Measurements from ENCODE around the gene ENDOD1. TPM values are rescaled to one million over a fixed set of nuclear protein-coding genes. Genes with fewer than 3 reads are reported as not detected.

ENDOD1 gene, protein sequence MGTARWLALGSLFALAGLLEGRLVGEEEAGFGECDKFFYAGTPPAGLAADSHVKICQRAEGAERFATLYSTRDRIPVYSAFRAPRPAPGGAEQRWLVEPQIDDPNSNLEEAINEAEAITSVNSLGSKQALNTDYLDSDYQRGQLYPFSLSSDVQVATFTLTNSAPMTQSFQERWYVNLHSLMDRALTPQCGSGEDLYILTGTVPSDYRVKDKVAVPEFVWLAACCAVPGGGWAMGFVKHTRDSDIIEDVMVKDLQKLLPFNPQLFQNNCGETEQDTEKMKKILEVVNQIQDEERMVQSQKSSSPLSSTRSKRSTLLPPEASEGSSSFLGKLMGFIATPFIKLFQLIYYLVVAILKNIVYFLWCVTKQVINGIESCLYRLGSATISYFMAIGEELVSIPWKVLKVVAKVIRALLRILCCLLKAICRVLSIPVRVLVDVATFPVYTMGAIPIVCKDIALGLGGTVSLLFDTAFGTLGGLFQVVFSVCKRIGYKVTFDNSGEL
- total RNA-seq (1 to 10 TPM; 3.3 to 8.9 (median 5.1) TPM), polyA plus RNA-seq (1 to 10 TPM; 2.0 to 5.8 TPM)

GRCh38 chr11:95089620-95090542, at the start of gene ENDOD1:
Gene ENDOD1, plus strand, starts transcription at chr11:95089846. Its CDS starts 82 bp downstream, at chr11:95089928.
- H3K9me3 ChIP-seq: no peaks in the 10 kb centered on the region
- FAIRE-seq (no peak), ATAC-seq (peak; percentile 95 to 98 (median 97)), DNase-seq (peak; percentile 80 to 92 (median 84))
- H3K27me3 ChIP-seq: no peaks in the 10 kb centered on the region
- TF ChIP-seq, protein P1, sequence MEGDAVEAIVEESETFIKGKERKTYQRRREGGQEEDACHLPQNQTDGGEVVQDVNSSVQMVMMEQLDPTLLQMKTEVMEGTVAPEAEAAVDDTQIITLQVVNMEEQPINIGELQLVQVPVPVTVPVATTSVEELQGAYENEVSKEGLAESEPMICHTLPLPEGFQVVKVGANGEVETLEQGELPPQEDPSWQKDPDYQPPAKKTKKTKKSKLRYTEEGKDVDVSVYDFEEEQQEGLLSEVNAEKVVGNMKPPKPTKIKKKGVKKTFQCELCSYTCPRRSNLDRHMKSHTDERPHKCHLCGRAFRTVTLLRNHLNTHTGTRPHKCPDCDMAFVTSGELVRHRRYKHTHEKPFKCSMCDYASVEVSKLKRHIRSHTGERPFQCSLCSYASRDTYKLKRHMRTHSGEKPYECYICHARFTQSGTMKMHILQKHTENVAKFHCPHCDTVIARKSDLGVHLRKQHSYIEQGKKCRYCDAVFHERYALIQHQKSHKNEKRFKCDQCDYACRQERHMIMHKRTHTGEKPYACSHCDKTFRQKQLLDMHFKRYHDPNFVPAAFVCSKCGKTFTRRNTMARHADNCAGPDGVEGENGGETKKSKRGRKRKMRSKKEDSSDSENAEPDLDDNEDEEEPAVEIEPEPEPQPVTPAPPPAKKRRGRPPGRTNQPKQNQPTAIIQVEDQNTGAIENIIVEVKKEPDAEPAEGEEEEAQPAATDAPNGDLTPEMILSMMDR (IDR thresholded peaks at IDR 0.05): no peak
- peak within 1 kb of the TSS; percentile 70 to 86 (median 84) for H3K4me3 ChIP-seq
- intact Hi-C loops (cut with DNase I): loop anchor here in 1 of 3 donors (10.0 kb wide), 1 partner anchor 55 kb away; no protein-coding TSS in a partner anchor
- 0 to 1% methylated on average over 80 to 106 of the region's 106 CpGs for WGBS, 2 donors
- H3K27ac ChIP-seq: peak within 1 kb of the TSS; percentile 77 to 92 (median 88)
- H3K36me3 ChIP-seq: no peaks in the 10 kb centered on the region
- H3K4me1 ChIP-seq: peaks cover 0 to 9% (median 0%) of the 10 kb centered on the region in 3 donors

- no peaks in the 10 kb centered on the region for H3K4me1 ChIP-seq
- FAIRE-seq (no peak), DNase-seq (no peak), ATAC-seq (no peak)
- H3K4me3 ChIP-seq: no peak overlapping the region
- TF ChIP-seq, protein P1 (IDR thresholded peaks at IDR 0.05): no peak
- 97% methylated on average over 1 of the region's 1 CpG for whole genome bisulfite sequencing, 2 donors
- no peak overlapping the region for H3K27ac ChIP-seq
- H3K9me3 ChIP-seq: no peaks in the 10 kb centered on the region
- H3K27me3 ChIP-seq: no peaks in the 10 kb centered on the region
- H3K36me3 ChIP-seq: no peaks in the 10 kb centered on the region
- intact Hi-C loops (cut with DNase I): no loop called here
These were observed 47.4 kb upstream of the ENDOD1 start for GRCh38 chr11:95042239-95042638.

DNA sequence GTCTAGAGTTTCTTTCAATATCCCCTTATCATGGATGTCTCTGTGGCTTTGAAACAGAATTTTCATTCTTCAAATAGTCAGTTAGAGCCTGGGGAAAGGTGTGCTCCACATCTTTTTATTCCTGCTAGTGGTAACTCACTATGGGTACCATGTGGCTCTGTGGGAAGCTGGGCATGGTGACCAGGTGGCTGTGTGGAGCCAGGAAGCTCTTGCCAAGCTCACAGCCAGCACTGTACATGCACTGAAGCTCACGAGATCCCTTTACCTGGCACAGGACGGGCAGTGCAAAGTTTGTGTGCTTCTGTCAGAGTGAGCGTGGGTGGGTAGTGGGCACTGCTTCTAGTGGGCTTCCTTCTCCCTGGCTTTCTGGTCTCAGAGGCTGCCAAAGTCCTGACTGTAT, 46.7 kb upstream of the ENDOD1 start:
- no peak overlapping the region for H3K4me3 ChIP-seq
- FAIRE-seq (no peak), DNase-seq (peak in 3 of 6 donors; percentile 26 to 35 (median 34)), ATAC-seq (peak in 2 of 4 donors; percentile 69 to 83)
- no peaks in the 10 kb centered on the region for H3K27me3 ChIP-seq
- TF ChIP-seq, protein P1 (IDR thresholded peaks at IDR 0.05): no peak
- intact Hi-C loops (cut with DNase I): no loop called here
- no peaks in the 10 kb centered on the region for H3K9me3 ChIP-seq
- H3K27ac ChIP-seq: no peak overlapping the region
- no peaks in the 10 kb centered on the region for H3K36me3 ChIP-seq
- H3K4me1 ChIP-seq: no peaks in the 10 kb centered on the region
- 46 to 53% methylated on average over 3 of the region's 3 CpGs for WGBS, 2 donors

GRCh38 chr11:95044010-95044409, 45.6 kb upstream of the ENDOD1 start:
- intact Hi-C loops (cut with DNase I): no loop called here
- H3K4me3 ChIP-seq: no peak overlapping the region
- H3K27me3 ChIP-seq: no peaks in the 10 kb centered on the region
- TF ChIP-seq, protein P1 (IDR thresholded peaks at IDR 0.05): no peak
- ATAC-seq (no peak), FAIRE-seq (no peak), DNase-seq (no peak)
- no peaks in the 10 kb centered on the region for H3K9me3 ChIP-seq
- no peaks in the 10 kb centered on the region for H3K36me3 ChIP-seq
- 53 to 57% methylated on average over 4 of the region's 4 CpGs for WGBS, 2 donors
- no peaks in the 10 kb centered on the region for H3K4me1 ChIP-seq
- no peak overlapping the region for H3K27ac ChIP-seq
